HG02885 (cell line): ENCODE results near the gene THADA.

ENCODE experiments used
- ATAC-seq: cut with Tn5 transposase; IDR thresholded peaks from one replicate; pipeline ENCODE4 v1.9.1; 2021; ENCODE audit warnings: mild to moderate bottlenecking; ENCODE audit not compliant: unreplicated experiment, poor library complexity

THADA gene

GRCh38 chr2:43343573-43344304 is 252.1 kb downstream of the THADA start:
- ATAC-seq = no peak

GRCh38 chr2:43341959-43342757 is 253.7 kb downstream of the THADA start:
- ATAC-seq = no peak

GRCh38 chr2:43340945-43341356 is 254.9 kb downstream of the THADA start:
- no peak for ATAC-seq

GRCh38 chr2:43340066-43340465 is 255.8 kb downstream of the THADA start:
- no peak for ATAC-seq

- ATAC-seq = no peak
Observed at GRCh38 chr2:43333656-43334144, 262.1 kb downstream of the THADA start.

GRCh38 chr2:43333101-43333655 is 262.7 kb downstream of the THADA start:
- ATAC-seq = no peak

GRCh38 chr2:43332653-43333052 is 263.2 kb downstream of the THADA start:
- ATAC-seq = no peak

GRCh38 chr2:43331422-43331821 is 264.4 kb downstream of the THADA start:
- no peak for ATAC-seq

- no peak for ATAC-seq
Observed at GRCh38 chr2:43329637-43330036, 266.2 kb downstream of the THADA start.

GRCh38 chr2:43328832-43329231 is 267.0 kb downstream of the THADA start:
- no peak for ATAC-seq

GRCh38 chr2:43328133-43328532 is 267.7 kb downstream of the THADA start:
- no peak for ATAC-seq

GRCh38 chr2:43327119-43327518 is 268.7 kb downstream of the THADA start:
- no peak for ATAC-seq

- no peak for ATAC-seq
Observed at GRCh38 chr2:43326101-43326825, 269.6 kb downstream of the THADA start.

- ATAC-seq = no peak
Observed at GRCh38 chr2:43325107-43325811, 270.6 kb downstream of the THADA start.

GRCh38 chr2:43324259-43325106 is 271.4 kb downstream of the THADA start:
- ATAC-seq = no peak

- no peak for ATAC-seq
Observed at GRCh38 chr2:43323857-43324256, 272.0 kb downstream of the THADA start.

- no peak for ATAC-seq
Observed at GRCh38 chr2:43321446-43321845, 274.4 kb downstream of the THADA start.

GRCh38 chr2:43319541-43319940 is 276.3 kb downstream of the THADA start:
- ATAC-seq = no peak

GRCh38 chr2:43318791-43319190 is 277.0 kb downstream of the THADA start:
- no peak for ATAC-seq
